Measurements from ENCODE around the gene NEK11.

The NEK11 gene

GRCh38 chr3:131174752-131175151 is 148.1 kb downstream of the NEK11 start:
- H3K4me3 ChIP-seq (ENCODE audit: low read depth, low read length), result no peak overlapping the region
- TF ChIP-seq, protein P1, sequence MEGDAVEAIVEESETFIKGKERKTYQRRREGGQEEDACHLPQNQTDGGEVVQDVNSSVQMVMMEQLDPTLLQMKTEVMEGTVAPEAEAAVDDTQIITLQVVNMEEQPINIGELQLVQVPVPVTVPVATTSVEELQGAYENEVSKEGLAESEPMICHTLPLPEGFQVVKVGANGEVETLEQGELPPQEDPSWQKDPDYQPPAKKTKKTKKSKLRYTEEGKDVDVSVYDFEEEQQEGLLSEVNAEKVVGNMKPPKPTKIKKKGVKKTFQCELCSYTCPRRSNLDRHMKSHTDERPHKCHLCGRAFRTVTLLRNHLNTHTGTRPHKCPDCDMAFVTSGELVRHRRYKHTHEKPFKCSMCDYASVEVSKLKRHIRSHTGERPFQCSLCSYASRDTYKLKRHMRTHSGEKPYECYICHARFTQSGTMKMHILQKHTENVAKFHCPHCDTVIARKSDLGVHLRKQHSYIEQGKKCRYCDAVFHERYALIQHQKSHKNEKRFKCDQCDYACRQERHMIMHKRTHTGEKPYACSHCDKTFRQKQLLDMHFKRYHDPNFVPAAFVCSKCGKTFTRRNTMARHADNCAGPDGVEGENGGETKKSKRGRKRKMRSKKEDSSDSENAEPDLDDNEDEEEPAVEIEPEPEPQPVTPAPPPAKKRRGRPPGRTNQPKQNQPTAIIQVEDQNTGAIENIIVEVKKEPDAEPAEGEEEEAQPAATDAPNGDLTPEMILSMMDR (IDR thresholded peaks at IDR 0.05; ENCODE audit: control insufficient read depth, extremely low read depth, insufficient read depth), result no peak
- DNase-seq (ENCODE audit: low read depth), result no peak

GRCh38 chr3:131178710-131179375 is 152.2 kb downstream of the NEK11 start:
- no peak overlapping the region for H3K4me3 ChIP-seq (ENCODE audit: low read depth, low read length)
- TF ChIP-seq, protein P1 (IDR thresholded peaks at IDR 0.05; ENCODE audit: control insufficient read depth, extremely low read depth, insufficient read depth), result no peak
- DNase-seq (ENCODE audit: low read depth), result no peak

DNA sequence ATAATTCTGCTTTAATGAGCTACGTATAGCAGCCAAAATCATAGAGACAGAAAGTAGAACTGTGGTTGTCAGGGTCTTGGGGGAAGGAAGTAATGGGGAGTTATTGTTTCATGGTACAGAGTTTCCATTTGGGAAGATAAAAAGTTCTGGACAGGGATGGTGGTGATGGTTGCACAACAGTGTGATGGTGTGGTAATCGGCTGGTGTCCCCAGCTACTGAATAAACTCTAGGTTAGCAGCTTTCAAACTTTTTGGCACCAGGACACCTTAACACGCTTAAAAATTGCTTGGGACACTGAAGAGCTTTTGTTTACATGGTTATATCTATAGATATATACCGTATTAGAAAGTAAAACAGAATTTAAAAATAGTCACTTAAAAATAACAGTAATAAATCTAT is 166.0 kb downstream of the NEK11 start:
- no peak for DNase-seq (ENCODE audit: low read depth)
- H3K4me3 ChIP-seq (ENCODE audit: low read depth, low read length), result no peak overlapping the region
- TF ChIP-seq, protein P1 (IDR thresholded peaks at IDR 0.05; ENCODE audit: control insufficient read depth, extremely low read depth, insufficient read depth), result no peak

- TF ChIP-seq, protein P1 (IDR thresholded peaks at IDR 0.05; ENCODE audit: control insufficient read depth, extremely low read depth, insufficient read depth), result no peak
- DNase-seq (ENCODE audit: low read depth), result no peak
Measured at GRCh38 chr3:131193641-131194238, 167.1 kb downstream of the NEK11 start.

GRCh38 chr3:131194816-131195215 is 168.1 kb downstream of the NEK11 start:
- TF ChIP-seq, protein P1 (IDR thresholded peaks at IDR 0.05; ENCODE audit: control insufficient read depth, extremely low read depth, insufficient read depth), result no peak
- DNase-seq (ENCODE audit: low read depth), result no peak
- H3K4me3 ChIP-seq (ENCODE audit: low read depth, low read length), result no peak overlapping the region

More at GRCh38 chr3:131193641-131194238, 167.1 kb downstream of the NEK11 start:
- no peak overlapping the region for H3K4me3 ChIP-seq (ENCODE audit: low read depth, low read length)

DNA sequence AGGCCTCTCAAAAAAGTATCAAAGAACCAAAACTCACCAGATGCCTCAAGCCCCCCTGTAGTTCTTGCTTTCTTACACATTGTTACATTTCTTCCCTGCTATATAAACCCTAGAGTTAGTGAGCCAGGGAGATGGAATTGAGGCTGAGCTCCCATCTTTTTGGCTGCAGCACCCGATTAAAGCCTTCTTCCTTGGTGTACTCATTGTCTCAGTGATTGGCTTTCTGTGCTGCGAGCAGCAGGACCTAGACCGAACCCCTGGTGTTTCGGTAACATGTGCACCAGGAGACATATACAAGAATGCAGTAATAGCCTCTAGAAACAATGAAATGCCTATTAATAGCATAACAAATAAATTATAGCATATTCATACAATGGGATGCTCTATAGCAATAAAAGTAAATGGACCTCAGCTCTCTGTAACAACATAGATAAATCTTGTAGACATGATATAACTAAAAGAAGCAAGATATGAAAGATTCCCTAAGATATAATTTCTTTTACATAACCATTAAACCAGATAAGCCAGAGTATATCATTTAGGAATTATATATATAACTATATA is 174.0 kb downstream of the NEK11 start:
- H3K4me3 ChIP-seq (ENCODE audit: low read depth, low read length), result no peak overlapping the region
- no peak for DNase-seq (ENCODE audit: low read depth)
- TF ChIP-seq, protein P1 (IDR thresholded peaks at IDR 0.05; ENCODE audit: control insufficient read depth, extremely low read depth, insufficient read depth), result no peak
